ENCODE measurements around the gene GABPB2.
"Not testable (repeated sequence)": the region's sequence is repeated elsewhere in the genome, so short reads cannot be mapped to it uniquely, and the experiment has no call there.

DNA sequence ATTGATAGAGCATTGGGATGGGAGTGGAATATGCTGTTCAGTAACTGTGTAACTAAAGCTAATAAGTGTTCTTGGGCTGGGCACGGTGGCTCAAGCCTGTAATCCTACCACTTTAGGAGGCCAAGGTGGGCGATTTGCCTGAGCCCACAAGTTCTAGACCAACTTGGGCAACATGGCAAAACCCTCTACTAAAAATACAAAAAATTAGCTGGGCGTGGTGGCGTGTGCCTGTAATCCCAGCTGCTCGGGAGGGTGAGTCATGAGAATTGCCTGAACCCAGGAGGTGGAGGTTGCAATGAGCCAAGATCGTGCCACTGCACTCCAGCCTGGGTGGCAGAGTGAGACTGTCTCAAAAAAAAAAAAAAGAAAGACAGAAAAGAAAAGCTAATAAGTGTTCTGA lies 26.9 kb downstream of the GABPB2 start:
- TF ChIP-seq, protein P1, sequence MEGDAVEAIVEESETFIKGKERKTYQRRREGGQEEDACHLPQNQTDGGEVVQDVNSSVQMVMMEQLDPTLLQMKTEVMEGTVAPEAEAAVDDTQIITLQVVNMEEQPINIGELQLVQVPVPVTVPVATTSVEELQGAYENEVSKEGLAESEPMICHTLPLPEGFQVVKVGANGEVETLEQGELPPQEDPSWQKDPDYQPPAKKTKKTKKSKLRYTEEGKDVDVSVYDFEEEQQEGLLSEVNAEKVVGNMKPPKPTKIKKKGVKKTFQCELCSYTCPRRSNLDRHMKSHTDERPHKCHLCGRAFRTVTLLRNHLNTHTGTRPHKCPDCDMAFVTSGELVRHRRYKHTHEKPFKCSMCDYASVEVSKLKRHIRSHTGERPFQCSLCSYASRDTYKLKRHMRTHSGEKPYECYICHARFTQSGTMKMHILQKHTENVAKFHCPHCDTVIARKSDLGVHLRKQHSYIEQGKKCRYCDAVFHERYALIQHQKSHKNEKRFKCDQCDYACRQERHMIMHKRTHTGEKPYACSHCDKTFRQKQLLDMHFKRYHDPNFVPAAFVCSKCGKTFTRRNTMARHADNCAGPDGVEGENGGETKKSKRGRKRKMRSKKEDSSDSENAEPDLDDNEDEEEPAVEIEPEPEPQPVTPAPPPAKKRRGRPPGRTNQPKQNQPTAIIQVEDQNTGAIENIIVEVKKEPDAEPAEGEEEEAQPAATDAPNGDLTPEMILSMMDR (IDR thresholded peaks at IDR 0.05) = not testable (repeated sequence)
- not testable (repeated sequence) for TF ChIP-seq POLR2A, EP300 (IDR thresholded peaks at IDR 0.05)

Measured in upper lobe of left lung (tissue), 4 donors.